ENCODE measurements around the gene MRPL2.

DNA sequence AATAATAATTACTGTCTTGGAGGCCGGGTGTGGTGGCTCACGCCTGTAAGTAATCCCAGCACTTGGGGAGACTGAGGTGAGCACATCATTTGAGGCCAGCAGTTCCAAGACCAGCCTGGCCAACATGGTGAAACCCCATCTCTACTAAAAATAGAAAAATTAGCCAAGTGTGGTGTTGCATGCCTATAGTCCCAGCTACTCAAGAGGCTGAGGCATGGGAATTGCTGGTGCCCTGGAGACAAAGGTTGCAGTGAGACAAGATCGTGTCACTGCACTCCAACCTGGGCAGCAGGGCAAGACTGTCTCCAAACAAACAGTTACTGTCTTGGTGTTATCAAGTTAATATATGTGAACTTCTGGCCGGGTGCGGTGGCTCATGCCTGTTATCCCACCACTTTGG lies 32.9 kb downstream of the MRPL2 start:
- TF ChIP-seq, protein P1, sequence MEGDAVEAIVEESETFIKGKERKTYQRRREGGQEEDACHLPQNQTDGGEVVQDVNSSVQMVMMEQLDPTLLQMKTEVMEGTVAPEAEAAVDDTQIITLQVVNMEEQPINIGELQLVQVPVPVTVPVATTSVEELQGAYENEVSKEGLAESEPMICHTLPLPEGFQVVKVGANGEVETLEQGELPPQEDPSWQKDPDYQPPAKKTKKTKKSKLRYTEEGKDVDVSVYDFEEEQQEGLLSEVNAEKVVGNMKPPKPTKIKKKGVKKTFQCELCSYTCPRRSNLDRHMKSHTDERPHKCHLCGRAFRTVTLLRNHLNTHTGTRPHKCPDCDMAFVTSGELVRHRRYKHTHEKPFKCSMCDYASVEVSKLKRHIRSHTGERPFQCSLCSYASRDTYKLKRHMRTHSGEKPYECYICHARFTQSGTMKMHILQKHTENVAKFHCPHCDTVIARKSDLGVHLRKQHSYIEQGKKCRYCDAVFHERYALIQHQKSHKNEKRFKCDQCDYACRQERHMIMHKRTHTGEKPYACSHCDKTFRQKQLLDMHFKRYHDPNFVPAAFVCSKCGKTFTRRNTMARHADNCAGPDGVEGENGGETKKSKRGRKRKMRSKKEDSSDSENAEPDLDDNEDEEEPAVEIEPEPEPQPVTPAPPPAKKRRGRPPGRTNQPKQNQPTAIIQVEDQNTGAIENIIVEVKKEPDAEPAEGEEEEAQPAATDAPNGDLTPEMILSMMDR (IDR thresholded peaks at IDR 0.05): no peak
- no peak for TF ChIP-seq POLR2A (IDR thresholded peaks at IDR 0.05; ENCODE audit: low read depth)
- no peak for TF ChIP-seq EP300 (IDR thresholded peaks at IDR 0.05)
- no peak for TF ChIP-seq POLR2AphosphoS5 (IDR thresholded peaks at IDR 0.05)

All from esophagus muscularis mucosa (tissue), 4 donors.